Stimulated activated CD8-positive, alpha-beta memory T cell treated with anti-CD3 and anti-CD28 coated beads, Interleukin-12 subunit alpha, Interleukin-12 subunit beta, amount 100 ng/mL, for 24 hours (primary cell): Measurements from ENCODE around the gene ADARB2.

Source experiments
- DNase-seq: peaks from one replicate; pipeline ENCODE4 v3.0.0-alpha.2; 2020; ENCODE audit errors: extremely low read depth

Gene ADARB2

GRCh38 chr10:1663226-1663625 is 74.1 kb downstream of the ADARB2 start:
- DNase-seq: no peak

- DNase-seq: no peak
Observed at GRCh38 chr10:1662438-1663025, 74.8 kb downstream of the ADARB2 start.

GRCh38 chr10:1661859-1662437 is 75.4 kb downstream of the ADARB2 start:
- DNase-seq: no peak

GRCh38 chr10:1661416-1661815 is 75.9 kb downstream of the ADARB2 start:
- no peak for DNase-seq

- DNase-seq: no peak
Observed at GRCh38 chr10:1660815-1661214, 76.5 kb downstream of the ADARB2 start.

GRCh38 chr10:1660386-1660785 is 76.9 kb downstream of the ADARB2 start:
- no peak for DNase-seq

- no peak for DNase-seq
Observed at GRCh38 chr10:1659221-1659791, 78.0 kb downstream of the ADARB2 start.

- no peak for DNase-seq
Observed at GRCh38 chr10:1658658-1659057, 78.7 kb downstream of the ADARB2 start.

GRCh38 chr10:1657479-1657878 is 79.8 kb downstream of the ADARB2 start:
- DNase-seq: no peak

GRCh38 chr10:1655367-1655766 is 82.0 kb downstream of the ADARB2 start:
- no peak for DNase-seq

GRCh38 chr10:1654811-1655356 is 82.4 kb downstream of the ADARB2 start:
- DNase-seq: no peak

GRCh38 chr10:1654247-1654646 is 83.1 kb downstream of the ADARB2 start:
- DNase-seq: no peak

GRCh38 chr10:1653321-1653720 is 84.0 kb downstream of the ADARB2 start:
- DNase-seq: no peak

GRCh38 chr10:1652151-1652550 is 85.2 kb downstream of the ADARB2 start:
- no peak for DNase-seq

- no peak for DNase-seq
Observed at GRCh38 chr10:1651270-1651966, 85.9 kb downstream of the ADARB2 start.

- no peak for DNase-seq
Observed at GRCh38 chr10:1650542-1651269, 86.6 kb downstream of the ADARB2 start.

GRCh38 chr10:1648648-1649047 is 88.7 kb downstream of the ADARB2 start:
- DNase-seq: no peak

GRCh38 chr10:1646332-1646731 is 91.0 kb downstream of the ADARB2 start:
- DNase-seq: no peak

GRCh38 chr10:1645896-1646295 is 91.4 kb downstream of the ADARB2 start:
- no peak for DNase-seq

GRCh38 chr10:1644191-1644711 is 93.1 kb downstream of the ADARB2 start:
- DNase-seq: no peak

- no peak for DNase-seq
Observed at GRCh38 chr10:1643908-1644179, 93.5 kb downstream of the ADARB2 start.
